Measurements from ENCODE around the gene TBC1D21. TPM values are rescaled to one million over a fixed set of nuclear protein-coding genes. Genes with fewer than 3 reads are reported as not detected.

TBC1D21 gene
- total RNA-seq (ENCODE audit: low replicate concordance), result not detected in 2 replicates

GRCh38 chr15:73873456-73873855 is at the start of gene TBC1D21:
TSS of gene TBC1D21 (plus strand) at chr15:73873564. CDS start at chr15:73873710, 146 bp downstream.
- Mint-ChIP-seq H3K4me3 (no peak within 1 kb of the TSS), H3K27me3 (ENCODE audit: insufficient read depth, low read depth) (peaks cover 7% of the 10 kb centered on the region)

GRCh38 chr15:73826711-73827251 is 46.6 kb upstream of the TBC1D21 start:
- no peaks in the 10 kb centered on the region for H3K36me3 Mint-ChIP-seq
- no peaks in the 10 kb centered on the region for H3K9me3 Mint-ChIP-seq
- Histone ChIP-seq H3K27me3 (no peaks in the 10 kb centered on the region), H3K4me2 (no peak overlapping the region), H3K79me2 (ENCODE audit: low read depth) (no peaks in the 10 kb centered on the region), H3F3A (ENCODE audit: low read depth) (no peaks in the 10 kb centered on the region), H3K9me3 (ENCODE audit: low read depth) (no peaks in the 10 kb centered on the region), H4K20me1 (ENCODE audit: low read depth) (no peaks in the 10 kb centered on the region), H3K4me1 (no peaks in the 10 kb centered on the region), H3K27ac (no peak overlapping the region), H2AFZ (replicated peaks) (no peak overlapping the region), H3K36me3 (no peaks in the 10 kb centered on the region), H3K4me3 (no peak overlapping the region), H3K9ac (no peak overlapping the region)
- peaks cover 16% of the 10 kb centered on the region for H3K27me3 Mint-ChIP-seq (ENCODE audit: insufficient read depth, low read depth)
- TF ChIP-seq EZH2phosphoT487 (IDR thresholded peaks at IDR 0.05) (no peak), EZH2 (IDR thresholded peaks at IDR 0.05) (no peak)
- TF ChIP-seq, protein P1, sequence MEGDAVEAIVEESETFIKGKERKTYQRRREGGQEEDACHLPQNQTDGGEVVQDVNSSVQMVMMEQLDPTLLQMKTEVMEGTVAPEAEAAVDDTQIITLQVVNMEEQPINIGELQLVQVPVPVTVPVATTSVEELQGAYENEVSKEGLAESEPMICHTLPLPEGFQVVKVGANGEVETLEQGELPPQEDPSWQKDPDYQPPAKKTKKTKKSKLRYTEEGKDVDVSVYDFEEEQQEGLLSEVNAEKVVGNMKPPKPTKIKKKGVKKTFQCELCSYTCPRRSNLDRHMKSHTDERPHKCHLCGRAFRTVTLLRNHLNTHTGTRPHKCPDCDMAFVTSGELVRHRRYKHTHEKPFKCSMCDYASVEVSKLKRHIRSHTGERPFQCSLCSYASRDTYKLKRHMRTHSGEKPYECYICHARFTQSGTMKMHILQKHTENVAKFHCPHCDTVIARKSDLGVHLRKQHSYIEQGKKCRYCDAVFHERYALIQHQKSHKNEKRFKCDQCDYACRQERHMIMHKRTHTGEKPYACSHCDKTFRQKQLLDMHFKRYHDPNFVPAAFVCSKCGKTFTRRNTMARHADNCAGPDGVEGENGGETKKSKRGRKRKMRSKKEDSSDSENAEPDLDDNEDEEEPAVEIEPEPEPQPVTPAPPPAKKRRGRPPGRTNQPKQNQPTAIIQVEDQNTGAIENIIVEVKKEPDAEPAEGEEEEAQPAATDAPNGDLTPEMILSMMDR (IDR thresholded peaks at IDR 0.05), result no peak
- no peak overlapping the region for H3K27ac Mint-ChIP-seq
- H3K4me1 Mint-ChIP-seq, result no peaks in the 10 kb centered on the region
- H3K4me3 Mint-ChIP-seq, result no peak overlapping the region
- DNase-seq (ENCODE audit: low spot score), result no peak

More at GRCh38 chr15:73873456-73873855, at the start of gene TBC1D21:
- Mint-ChIP-seq H3K9me3 (peaks cover 7% of the 10 kb centered on the region), H3K4me1 (peaks cover 8% of the 10 kb centered on the region), H3K36me3 (no peaks in the 10 kb centered on the region), H3K27ac (no peak within 1 kb of the TSS)
- Histone ChIP-seq H3K4me3 (no peak within 1 kb of the TSS), H3K79me2 (ENCODE audit: low read depth) (no peaks in the 10 kb centered on the region), H3K27me3 (peaks cover 7% of the 10 kb centered on the region), H3F3A (ENCODE audit: low read depth) (no peaks in the 10 kb centered on the region), H3K4me2 (no peak within 1 kb of the TSS), H3K36me3 (no peaks in the 10 kb centered on the region), H3K27ac (no peak within 1 kb of the TSS), H3K9me3 (ENCODE audit: low read depth) (no peaks in the 10 kb centered on the region), H4K20me1 (ENCODE audit: low read depth) (no peaks in the 10 kb centered on the region), H3K4me1 (no peaks in the 10 kb centered on the region), H3K9ac (no peak within 1 kb of the TSS), H2AFZ (replicated peaks) (no peak within 1 kb of the TSS)
- DNase-seq (ENCODE audit: low spot score), result no peak
- TF ChIP-seq, protein P1 (IDR thresholded peaks at IDR 0.05), result no peak
- no peak for TF ChIP-seq EZH2phosphoT487 (IDR thresholded peaks at IDR 0.05)
- TF ChIP-seq EZH2 (IDR thresholded peaks at IDR 0.05), result no peak

GRCh38 chr15:73829523-73829922 is 43.8 kb upstream of the TBC1D21 start:
- Mint-ChIP-seq H3K36me3 (no peaks in the 10 kb centered on the region), H3K4me3 (no peak overlapping the region), H3K27me3 (ENCODE audit: insufficient read depth, low read depth) (peaks cover 17% of the 10 kb centered on the region), H3K27ac (no peak overlapping the region), H3K9me3 (no peaks in the 10 kb centered on the region), H3K4me1 (no peaks in the 10 kb centered on the region)
- Histone ChIP-seq H3K27ac (no peak overlapping the region), H3F3A (ENCODE audit: low read depth) (no peaks in the 10 kb centered on the region), H3K9ac (no peak overlapping the region), H3K4me3 (no peak overlapping the region), H3K9me3 (ENCODE audit: low read depth) (no peaks in the 10 kb centered on the region), H4K20me1 (ENCODE audit: low read depth) (no peaks in the 10 kb centered on the region), H3K27me3 (no peaks in the 10 kb centered on the region), H3K4me2 (no peak overlapping the region), H3K4me1 (no peaks in the 10 kb centered on the region), H3K36me3 (no peaks in the 10 kb centered on the region), H3K79me2 (ENCODE audit: low read depth) (no peaks in the 10 kb centered on the region), H2AFZ (replicated peaks) (no peak overlapping the region)
- DNase-seq (ENCODE audit: low spot score), result no peak
- TF ChIP-seq, protein P1 (IDR thresholded peaks at IDR 0.05), result no peak
- TF ChIP-seq EZH2 (IDR thresholded peaks at IDR 0.05), result no peak
- TF ChIP-seq EZH2phosphoT487 (IDR thresholded peaks at IDR 0.05), result no peak

Measured in neural progenitor cell (in vitro differentiated cells).